HG03039 (cell line): ENCODE data around the gene MYOZ3.

Experiments used
- ATAC-seq: cut with Tn5 transposase; IDR thresholded peaks from one replicate; pipeline ENCODE4 v1.9.1; 2021; ENCODE audit warnings: mild to moderate bottlenecking, moderate library complexity; ENCODE audit not compliant: unreplicated experiment

Gene MYOZ3

GRCh38 chr5:150661086-150661485 lies at the start of gene MYOZ3:
TSS of gene MYOZ3 (plus strand) at chr5:150661251. CDS start at chr5:150662942, 1,691 bp downstream.
- ATAC-seq: no peak

- ATAC-seq: no peak
Measured at GRCh38 chr5:150612405-150612804, 48.6 kb upstream of the MYOZ3 start.

GRCh38 chr5:150612905-150613670 lies 48.0 kb upstream of the MYOZ3 start:
- no peak for ATAC-seq

GRCh38 chr5:150613991-150614660 lies 46.9 kb upstream of the MYOZ3 start:
- no peak for ATAC-seq

- no peak for ATAC-seq
Measured at GRCh38 chr5:150614661-150615060, 46.4 kb upstream of the MYOZ3 start.

GRCh38 chr5:150615141-150615699 lies 45.8 kb upstream of the MYOZ3 start:
- no peak for ATAC-seq

GRCh38 chr5:150616024-150616470 lies 45.0 kb upstream of the MYOZ3 start:
- no peak for ATAC-seq

GRCh38 chr5:150616506-150616905 lies 44.5 kb upstream of the MYOZ3 start:
- no peak for ATAC-seq

GRCh38 chr5:150618163-150618562 lies 42.9 kb upstream of the MYOZ3 start:
- no peak for ATAC-seq

- no peak for ATAC-seq
Measured at GRCh38 chr5:150618588-150619281, 42.3 kb upstream of the MYOZ3 start.

GRCh38 chr5:150619359-150620230 lies 41.5 kb upstream of the MYOZ3 start:
- ATAC-seq: no peak

GRCh38 chr5:150621301-150621700 lies 39.8 kb upstream of the MYOZ3 start:
- no peak for ATAC-seq

- no peak for ATAC-seq
Measured at GRCh38 chr5:150622157-150622556, 38.9 kb upstream of the MYOZ3 start.

- no peak for ATAC-seq
Measured at GRCh38 chr5:150623152-150623877, 37.7 kb upstream of the MYOZ3 start.

- no peak for ATAC-seq
Measured at GRCh38 chr5:150623878-150624216, 37.2 kb upstream of the MYOZ3 start.

GRCh38 chr5:150624334-150625163 lies 36.5 kb upstream of the MYOZ3 start:
- no peak for ATAC-seq

- no peak for ATAC-seq
Measured at GRCh38 chr5:150625164-150625535, 35.9 kb upstream of the MYOZ3 start.

GRCh38 chr5:150625831-150626746 lies 35.0 kb upstream of the MYOZ3 start:
- ATAC-seq: peak; percentile 24
